BE2C (cell line): Measurements from ENCODE around the gene BCL2L1.

Experiments used
- DNase-seq: peaks from one replicate; pipeline ENCODE4 v3.0.0-alpha.2; 2020
- H3K27me3 ChIP-seq: fragments of 250-450 bp; sonication (Bioruptor Pico); 2 replicates; pipeline ENCODE4 v1.5.1; 2020; ENCODE audit warnings: mild to moderate bottlenecking
- H3K36me3 ChIP-seq: fragments of 250-450 bp; sonication (Bioruptor Pico); 2 replicates; pipeline ENCODE4 v1.5.1; 2020; ENCODE audit warnings: mild to moderate bottlenecking
- H3K4me1 ChIP-seq: fragments of 250-450 bp; sonication (Bioruptor Pico); 2 replicates; pipeline ENCODE4 v1.5.1; 2020
- H3K4me3 ChIP-seq: 2 replicates; pipeline ENCODE4 v1.5.1; 2011; ENCODE audit warnings: low read depth, low read length
- H3K9me3 ChIP-seq: fragments of 250-450 bp; sonication (Bioruptor Pico); 2 replicates; pipeline ENCODE4 v1.5.1; 2020
- TF ChIP-seq, protein P1 (sequence below): IDR thresholded peaks from 2 replicates; pipeline ENCODE4 v1.5.1; 2012; ENCODE audit warnings: mild to moderate bottlenecking, low read depth, low read length

The BCL2L1 gene

GRCh38 chr20:31716818-31717477 is 5.7 kb downstream of the BCL2L1 start:
- H3K36me3 ChIP-seq, result peaks cover 25% of the 10 kb centered on the region
- no peak overlapping the region for H3K4me3 ChIP-seq

GRCh38 chr20:31716351-31716750 is 6.3 kb downstream of the BCL2L1 start:
- Histone ChIP-seq H3K36me3 (peaks cover 22% of the 10 kb centered on the region), H3K9me3 (no peaks in the 10 kb centered on the region), H3K4me3 (no peak overlapping the region), H3K27me3 (no peaks in the 10 kb centered on the region), H3K4me1 (no peaks in the 10 kb centered on the region)
- TF ChIP-seq, protein P1, sequence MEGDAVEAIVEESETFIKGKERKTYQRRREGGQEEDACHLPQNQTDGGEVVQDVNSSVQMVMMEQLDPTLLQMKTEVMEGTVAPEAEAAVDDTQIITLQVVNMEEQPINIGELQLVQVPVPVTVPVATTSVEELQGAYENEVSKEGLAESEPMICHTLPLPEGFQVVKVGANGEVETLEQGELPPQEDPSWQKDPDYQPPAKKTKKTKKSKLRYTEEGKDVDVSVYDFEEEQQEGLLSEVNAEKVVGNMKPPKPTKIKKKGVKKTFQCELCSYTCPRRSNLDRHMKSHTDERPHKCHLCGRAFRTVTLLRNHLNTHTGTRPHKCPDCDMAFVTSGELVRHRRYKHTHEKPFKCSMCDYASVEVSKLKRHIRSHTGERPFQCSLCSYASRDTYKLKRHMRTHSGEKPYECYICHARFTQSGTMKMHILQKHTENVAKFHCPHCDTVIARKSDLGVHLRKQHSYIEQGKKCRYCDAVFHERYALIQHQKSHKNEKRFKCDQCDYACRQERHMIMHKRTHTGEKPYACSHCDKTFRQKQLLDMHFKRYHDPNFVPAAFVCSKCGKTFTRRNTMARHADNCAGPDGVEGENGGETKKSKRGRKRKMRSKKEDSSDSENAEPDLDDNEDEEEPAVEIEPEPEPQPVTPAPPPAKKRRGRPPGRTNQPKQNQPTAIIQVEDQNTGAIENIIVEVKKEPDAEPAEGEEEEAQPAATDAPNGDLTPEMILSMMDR, result no peak
- no peak for DNase-seq

More at GRCh38 chr20:31716818-31717477, 5.7 kb downstream of the BCL2L1 start:
- TF ChIP-seq, protein P1, result no peak
- Histone ChIP-seq H3K27me3 (no peaks in the 10 kb centered on the region), H3K4me1 (peaks cover 3% of the 10 kb centered on the region), H3K9me3 (no peaks in the 10 kb centered on the region)
- no peak for DNase-seq

DNA sequence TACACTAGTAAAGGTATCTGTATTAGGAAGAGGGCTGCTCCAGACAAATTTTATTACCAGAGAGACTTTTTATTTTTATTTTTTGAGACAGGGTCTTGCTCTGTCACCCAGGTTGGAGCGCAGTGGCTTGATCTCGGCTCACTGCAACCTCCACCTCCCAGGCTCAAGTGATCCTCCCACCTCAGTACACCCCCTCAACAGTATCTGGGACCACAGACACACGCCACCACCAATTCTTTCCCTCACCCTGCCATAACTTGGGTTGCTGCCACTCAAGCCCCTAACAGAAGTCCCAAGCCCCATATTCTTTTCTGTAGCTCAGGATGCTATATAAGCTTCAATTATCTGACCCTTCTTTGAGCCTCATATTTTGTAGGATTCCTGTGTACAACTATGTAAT is 6.9 kb downstream of the BCL2L1 start:
- Histone ChIP-seq H3K36me3 (peaks cover 20% of the 10 kb centered on the region), H3K9me3 (no peaks in the 10 kb centered on the region), H3K4me1 (no peaks in the 10 kb centered on the region), H3K4me3 (no peak overlapping the region), H3K27me3 (no peaks in the 10 kb centered on the region)
- TF ChIP-seq, protein P1, result no peak
- DNase-seq, result no peak

- H3K36me3 ChIP-seq, result peaks cover 28% of the 10 kb centered on the region
- H3K4me3 ChIP-seq, result no peak overlapping the region
- no peaks in the 10 kb centered on the region for H3K4me1 ChIP-seq
- no peaks in the 10 kb centered on the region for H3K27me3 ChIP-seq
- TF ChIP-seq, protein P1, result no peak
- no peak for DNase-seq
- no peaks in the 10 kb centered on the region for H3K9me3 ChIP-seq
Measured at GRCh38 chr20:31713312-31714273, 9.1 kb downstream of the BCL2L1 start.

DNA sequence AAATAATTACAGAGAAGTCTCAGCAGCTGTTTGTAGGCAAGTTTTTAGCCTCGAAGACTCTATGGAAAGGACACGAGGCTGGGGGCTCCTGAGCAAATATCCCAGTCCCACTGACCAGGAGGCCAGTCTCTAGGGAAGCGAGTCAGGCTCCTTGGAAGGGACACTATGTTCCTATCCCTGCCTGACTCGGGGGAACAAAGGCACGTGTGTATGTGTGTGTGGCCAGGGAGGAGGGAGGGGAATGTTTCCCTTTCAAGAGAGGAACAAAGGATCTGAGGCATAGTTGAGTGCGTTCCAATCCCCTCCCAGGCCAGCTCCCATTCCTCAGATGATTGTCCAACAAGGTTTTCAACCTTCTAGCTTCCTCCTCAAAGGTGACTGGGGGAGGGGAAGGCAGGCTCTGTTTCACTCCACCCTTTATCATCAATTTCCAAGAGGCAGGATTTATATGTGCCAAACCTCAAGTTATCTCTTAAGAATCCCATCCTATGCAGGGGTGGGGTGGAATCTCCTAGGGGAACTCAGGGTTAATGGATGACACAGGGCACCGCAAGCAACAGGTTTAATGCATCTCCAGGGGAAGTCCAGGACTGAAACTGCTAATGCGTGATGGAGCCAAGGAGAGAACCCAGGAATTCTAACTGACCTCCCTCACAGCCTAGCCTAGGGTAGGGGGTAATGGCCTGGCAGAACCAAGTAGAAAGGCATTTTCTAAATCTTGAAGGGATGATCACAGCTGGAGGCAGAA is 9.9 kb downstream of the BCL2L1 start:
- peaks cover 28% of the 10 kb centered on the region for H3K36me3 ChIP-seq
- H3K4me1 ChIP-seq, result no peaks in the 10 kb centered on the region
- TF ChIP-seq, protein P1, result no peak
- DNase-seq, result no peak
- H3K4me3 ChIP-seq, result no peak overlapping the region
- H3K27me3 ChIP-seq, result no peaks in the 10 kb centered on the region
- no peaks in the 10 kb centered on the region for H3K9me3 ChIP-seq
